ENCODE data around the gene HECW1. TPM values are rescaled to one million over a fixed set of nuclear protein-coding genes. Genes with fewer than 3 reads are reported as not detected.

Gene HECW1
- total and polyA plus RNA-seq, 8 donors = 0.29 to 5.1 (median 3.2) TPM

DNA sequence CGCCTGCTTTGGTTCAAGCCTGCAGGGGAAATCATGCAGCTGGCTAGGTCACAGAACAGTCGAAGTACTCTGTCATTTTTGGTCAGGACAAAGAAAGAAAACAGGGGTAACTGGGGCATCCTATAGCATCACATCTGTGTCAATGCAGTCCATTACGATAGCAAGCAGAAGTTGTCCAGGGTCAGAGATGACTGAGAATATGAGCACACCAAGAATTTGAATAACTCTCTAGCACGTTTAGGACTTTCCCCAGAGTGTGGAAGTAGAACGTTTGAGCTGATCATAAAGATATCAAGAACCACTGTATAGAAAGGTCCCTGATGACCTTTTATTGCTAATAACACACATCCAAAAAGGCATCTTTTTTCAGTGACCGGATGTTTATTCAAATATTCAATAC lies 12.7 kb upstream of the HECW1 start:
- H3K27ac ChIP-seq = no peak overlapping the region
- H3K36me3 ChIP-seq = no peaks in the 10 kb centered on the region
- TF ChIP-seq, protein P1, sequence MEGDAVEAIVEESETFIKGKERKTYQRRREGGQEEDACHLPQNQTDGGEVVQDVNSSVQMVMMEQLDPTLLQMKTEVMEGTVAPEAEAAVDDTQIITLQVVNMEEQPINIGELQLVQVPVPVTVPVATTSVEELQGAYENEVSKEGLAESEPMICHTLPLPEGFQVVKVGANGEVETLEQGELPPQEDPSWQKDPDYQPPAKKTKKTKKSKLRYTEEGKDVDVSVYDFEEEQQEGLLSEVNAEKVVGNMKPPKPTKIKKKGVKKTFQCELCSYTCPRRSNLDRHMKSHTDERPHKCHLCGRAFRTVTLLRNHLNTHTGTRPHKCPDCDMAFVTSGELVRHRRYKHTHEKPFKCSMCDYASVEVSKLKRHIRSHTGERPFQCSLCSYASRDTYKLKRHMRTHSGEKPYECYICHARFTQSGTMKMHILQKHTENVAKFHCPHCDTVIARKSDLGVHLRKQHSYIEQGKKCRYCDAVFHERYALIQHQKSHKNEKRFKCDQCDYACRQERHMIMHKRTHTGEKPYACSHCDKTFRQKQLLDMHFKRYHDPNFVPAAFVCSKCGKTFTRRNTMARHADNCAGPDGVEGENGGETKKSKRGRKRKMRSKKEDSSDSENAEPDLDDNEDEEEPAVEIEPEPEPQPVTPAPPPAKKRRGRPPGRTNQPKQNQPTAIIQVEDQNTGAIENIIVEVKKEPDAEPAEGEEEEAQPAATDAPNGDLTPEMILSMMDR (IDR thresholded peaks at IDR 0.05) = no peak
- DNase-seq = no peak
- no peaks in the 10 kb centered on the region for H3K9me3 ChIP-seq
- H3K4me1 ChIP-seq = no peaks in the 10 kb centered on the region
- H3K4me3 ChIP-seq = no peak overlapping the region
- intact Hi-C loops (cut with DNase I) = no loop called here
- H3K27me3 ChIP-seq = no peaks in the 10 kb centered on the region
- no peak for ATAC-seq

DNA sequence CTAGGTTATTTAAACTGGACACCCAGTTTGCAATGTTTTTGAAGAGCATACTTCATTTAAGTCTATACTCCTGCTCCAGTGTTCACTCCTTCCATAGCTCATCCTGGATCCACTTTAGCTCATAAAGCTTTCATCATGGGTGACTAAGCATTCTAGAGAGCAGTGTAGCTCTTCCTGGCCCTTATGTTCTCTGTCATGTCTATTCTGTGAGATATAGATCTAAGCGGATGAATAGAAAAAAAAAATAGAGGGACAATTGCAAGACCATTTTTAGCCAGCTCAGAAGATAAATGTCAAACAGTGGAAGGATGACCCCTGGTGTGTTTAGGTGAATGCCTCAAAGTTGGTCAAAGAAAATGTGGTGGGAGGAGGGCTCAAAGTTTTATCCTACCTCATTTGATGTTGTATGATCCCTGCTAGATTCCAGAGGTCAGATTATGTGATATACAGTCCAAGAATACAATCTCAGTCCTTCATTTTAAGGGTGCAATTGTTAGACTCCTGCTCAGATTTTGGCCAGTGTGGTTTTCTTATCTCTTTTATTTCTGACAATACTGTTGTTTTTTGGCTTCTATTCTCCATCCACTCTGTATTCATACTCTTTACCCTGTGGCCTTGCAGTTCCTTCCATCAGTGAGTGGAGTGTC lies 7.5 kb upstream of the HECW1 start:
- TF ChIP-seq, protein P1 (IDR thresholded peaks at IDR 0.05) = no peak
- H3K27ac ChIP-seq = no peak overlapping the region
- DNase-seq (no peak), ATAC-seq (no peak)
- intact Hi-C loops (cut with DNase I) = no loop called here
- H3K9me3 ChIP-seq = no peaks in the 10 kb centered on the region
- no peaks in the 10 kb centered on the region for H3K4me1 ChIP-seq
- no peak overlapping the region for H3K4me3 ChIP-seq
- H3K36me3 ChIP-seq = no peaks in the 10 kb centered on the region
- peaks cover 4 to 20% of the 10 kb centered on the region in 2 donors for H3K27me3 ChIP-seq

DNA sequence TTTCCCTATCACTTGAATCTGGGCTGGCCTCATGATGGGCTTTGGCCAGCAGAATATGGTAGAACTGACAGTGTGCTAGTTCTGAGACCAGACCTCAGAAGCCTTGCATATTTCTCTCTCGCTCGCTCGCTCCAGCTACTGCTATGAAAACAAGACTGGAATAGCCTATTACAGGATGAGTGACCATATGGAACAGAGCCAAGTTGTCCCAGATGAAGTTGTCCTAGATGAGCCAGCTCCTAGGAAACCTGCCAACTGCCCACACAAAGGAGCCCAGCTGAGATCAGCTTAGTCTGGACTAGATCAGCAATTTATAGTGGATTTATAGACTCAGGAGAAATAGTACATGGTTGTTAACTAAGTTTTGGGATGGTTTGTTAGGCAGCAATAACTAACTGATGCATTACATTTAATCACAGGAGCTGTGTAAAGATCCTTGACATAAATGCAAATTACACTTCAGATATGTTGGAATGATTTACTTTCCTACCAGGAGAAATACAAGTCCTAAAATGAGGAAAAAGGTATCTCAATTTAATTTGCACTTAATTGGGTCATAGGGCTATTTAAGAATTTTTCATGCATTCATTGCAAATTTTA lies 6.8 kb upstream of the HECW1 start:
- intact Hi-C loops (cut with DNase I) = no loop called here
- H3K4me3 ChIP-seq = no peak overlapping the region

DNA sequence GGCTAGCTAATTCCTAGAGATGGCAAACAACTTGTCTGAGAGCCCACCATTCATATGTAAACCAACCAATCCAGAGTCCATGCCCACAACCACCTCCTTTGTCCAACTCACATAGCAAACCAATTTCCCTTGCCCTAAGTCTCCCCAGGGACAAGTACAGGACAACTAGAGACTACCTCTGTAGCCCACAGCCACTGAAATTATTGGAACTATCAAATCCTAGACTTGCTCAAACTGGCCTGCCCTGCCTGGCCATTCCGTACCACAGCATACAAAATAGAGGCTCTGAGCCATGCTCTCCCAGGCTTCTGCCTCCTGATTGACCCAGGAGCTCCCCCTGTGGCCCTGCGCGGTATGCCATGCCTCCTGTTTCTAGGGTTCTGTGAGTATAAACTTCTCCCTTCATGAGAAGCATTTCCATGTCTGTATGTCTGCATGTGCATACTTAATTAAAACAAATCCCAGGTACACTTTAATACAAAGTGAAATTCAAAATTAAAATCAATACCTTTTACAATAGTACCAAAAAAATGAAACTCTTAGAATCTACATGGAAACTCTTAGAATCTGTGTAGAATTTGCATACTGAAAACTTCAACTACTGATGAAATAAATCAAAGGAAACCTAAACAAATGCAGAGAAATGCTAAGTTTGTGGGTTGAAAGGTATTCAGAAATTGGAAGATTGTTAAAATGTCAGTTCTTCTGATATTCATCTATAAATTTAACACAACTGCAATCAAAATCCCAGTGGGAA lies 4.0 kb upstream of the HECW1 start:
- TF ChIP-seq, protein P1 (IDR thresholded peaks at IDR 0.05) = peak; percentile 70 to 84
- H3K9me3 ChIP-seq = no peaks in the 10 kb centered on the region
- no peak overlapping the region for H3K4me3 ChIP-seq
- H3K27me3 ChIP-seq = peaks cover 32 to 55% of the 10 kb centered on the region in 2 donors
- peak in 3 of 4 donors; percentile 51 to 84 (median 64) for DNase-seq
- peaks cover 3 to 12% of the 10 kb centered on the region in 2 donors for H3K4me1 ChIP-seq
- no peaks in the 10 kb centered on the region for H3K36me3 ChIP-seq
- intact Hi-C loops (cut with DNase I) = no loop called here
- peak; percentile 97 for ATAC-seq
- H3K27ac ChIP-seq = no peak overlapping the region

More for the DNA sequence above, 6.8 kb upstream of the HECW1 start:
- ATAC-seq (no peak), DNase-seq (no peak)
- Histone ChIP-seq H3K9me3 (no peaks in the 10 kb centered on the region), H3K36me3 (no peaks in the 10 kb centered on the region), H3K27me3 (peaks cover 4 to 27% of the 10 kb centered on the region in 2 donors), H3K27ac (no peak overlapping the region), H3K4me1 (no peaks in the 10 kb centered on the region)
- TF ChIP-seq, protein P1 (IDR thresholded peaks at IDR 0.05) = no peak

Data from left lung (tissue), 10 donors.